Thymus (tissue), 11 donors: Measurements from ENCODE around the gene KCNT1. TPM values are rescaled to one million over a fixed set of nuclear protein-coding genes. Genes with fewer than 3 reads are reported as not detected.
"Not testable (repeated sequence)": the region's sequence is repeated elsewhere in the genome, so short reads cannot be mapped to it uniquely, and the experiment has no call there.

Experiments used
- DNase-seq, 9 donors: peaks; one replicate each; pipeline ENCODE4 v3.0.0-alpha.2; 2013; ENCODE audit warnings: low spot score in 9 of 9, low read depth in 6 of 9, missing footprints in 1 of 9
- H3K27ac ChIP-seq, 2 donors: one replicate each; pipeline ENCODE4 v1.5.1; 2013; ENCODE audit warnings: control low read depth in 1 of 2, low read depth in 1 of 2, low read length in 1 of 2, mild to moderate bottlenecking in 1 of 2, moderate library complexity in 1 of 2
- H3K27me3 ChIP-seq, 2 donors: one replicate each; pipeline ENCODE4 v1.5.1; 2013; ENCODE audit warnings: low read length in 1 of 2; ENCODE audit not compliant: control insufficient read depth in 2 of 2, insufficient read depth in 1 of 2
- H3K36me3 ChIP-seq, 2 donors: one replicate each; pipeline ENCODE4 v1.5.1; 2013; ENCODE audit warnings: low read length in 1 of 2, mild to moderate bottlenecking in 1 of 2, moderate library complexity in 1 of 2; ENCODE audit not compliant: control insufficient read depth in 2 of 2, insufficient read depth in 2 of 2
- H3K4me1 ChIP-seq, 2 donors: one replicate each; pipeline ENCODE4 v1.5.1; 2013; ENCODE audit warnings: low read length in 2 of 2; ENCODE audit not compliant: control insufficient read depth in 2 of 2, insufficient read depth in 2 of 2
- H3K4me3 ChIP-seq, 2 donors: one replicate each; pipeline ENCODE4 v1.5.1; 2013; ENCODE audit warnings: low read length in 2 of 2, control low read depth in 1 of 2, mild to moderate bottlenecking in 1 of 2
- H3K9me3 ChIP-seq, 2 donors: one replicate each; pipeline ENCODE4 v1.5.1; 2013; ENCODE audit warnings: low read length in 1 of 2, mild to moderate bottlenecking in 1 of 2; ENCODE audit not compliant: control insufficient read depth in 2 of 2, insufficient read depth in 1 of 2
- WGBS: extraction: QIAGEN DNeasy Blood & Tissue Kit; methylation state at CpG from one replicate; pipeline ENCODE4 v1.1.7; 2013; 5-methylcytosine and 5-hydroxymethylcytosine counted together
- polyA plus RNA-seq: library from polyadenylated mRNA; stranded (reverse); fragments of 200-250 nt; gene quantifications from one replicate; pipeline ENCODE4 v1.2.3, GENCODE V29; 2013
- total RNA-seq: library from RNA; stranded (reverse); fragments of 120-200 nt; gene quantifications from one replicate; pipeline ENCODE4 v1.2.4, GENCODE V29; 2013
- donor health status: healthy.

KCNT1 gene
- total and polyA plus RNA-seq, 2 donors: 0.05 to 0.25 TPM

- H3K36me3 ChIP-seq: no peaks in the 10 kb centered on the region
- H3K4me1 ChIP-seq: no peaks in the 10 kb centered on the region
- H3K27me3 ChIP-seq: peaks cover 0 to 2% of the 10 kb centered on the region in 2 donors
- 92% methylated on average over 41 of the region's 41 CpGs for whole genome bisulfite sequencing
- no peak overlapping the region for H3K4me3 ChIP-seq
- H3K27ac ChIP-seq: no peak overlapping the region
- no peak for DNase-seq
- peaks cover 0 to 1% of the 10 kb centered on the region in 2 donors for H3K9me3 ChIP-seq
Observed at GRCh38 chr9:135670721-135671590, 31.0 kb upstream of the KCNT1 start.

- Histone ChIP-seq H3K36me3 (no peaks in the 10 kb centered on the region), H3K27ac (no peak overlapping the region), H3K4me1 (no peaks in the 10 kb centered on the region), H3K9me3 (peaks cover 0 to 1% of the 10 kb centered on the region in 2 donors), H3K4me3 (no peak overlapping the region), H3K27me3 (peaks cover 0 to 2% of the 10 kb centered on the region in 2 donors)
- 60% methylated on average over 17 of the region's 17 CpGs for WGBS
- no peak for DNase-seq
Observed at GRCh38 chr9:135671591-135672041, 30.4 kb upstream of the KCNT1 start.

- DNase-seq: not testable (repeated sequence)
- 92% methylated on average over 7 of the region's 7 CpGs for WGBS
Observed at GRCh38 chr9:135672786-135673185, 29.2 kb upstream of the KCNT1 start.

GRCh38 chr9:135673941-135674340, 28.0 kb upstream of the KCNT1 start:
- H3K36me3 ChIP-seq: no peaks in the 10 kb centered on the region
- H3K4me3 ChIP-seq: no peak overlapping the region
- 83% methylated on average over 8 of the region's 8 CpGs for WGBS
- no peak overlapping the region for H3K27ac ChIP-seq
- no peaks in the 10 kb centered on the region for H3K27me3 ChIP-seq
- H3K9me3 ChIP-seq: peaks cover 0 to 1% of the 10 kb centered on the region in 2 donors
- no peaks in the 10 kb centered on the region for H3K4me1 ChIP-seq
- DNase-seq: no peak

More at GRCh38 chr9:135672786-135673185, 29.2 kb upstream of the KCNT1 start:
- H3K4me3 ChIP-seq, H3K4me1 ChIP-seq, H3K27me3 ChIP-seq, H3K9me3 ChIP-seq, H3K36me3 ChIP-seq, H3K27ac ChIP-seq: not testable (repeated sequence)

- no peak for DNase-seq
- Histone ChIP-seq H3K4me1 (no peaks in the 10 kb centered on the region), H3K36me3 (no peaks in the 10 kb centered on the region), H3K4me3 (no peak overlapping the region), H3K27me3 (no peaks in the 10 kb centered on the region), H3K27ac (no peak overlapping the region), H3K9me3 (peaks cover 0 to 1% of the 10 kb centered on the region in 2 donors)
- WGBS: 84% methylated on average over 10 of the region's 10 CpGs
Observed at GRCh38 chr9:135674977-135675376, 27.0 kb upstream of the KCNT1 start.

- Histone ChIP-seq H3K4me1 (no peaks in the 10 kb centered on the region), H3K4me3 (no peak overlapping the region), H3K27ac (no peak overlapping the region), H3K36me3 (no peaks in the 10 kb centered on the region), H3K9me3 (peaks cover 0 to 1% of the 10 kb centered on the region in 2 donors), H3K27me3 (no peaks in the 10 kb centered on the region)
- DNase-seq: no peak
- WGBS: 89% methylated on average over 13 of the region's 13 CpGs
Observed at GRCh38 chr9:135676891-135677290, 25.1 kb upstream of the KCNT1 start.

- no peaks in the 10 kb centered on the region for H3K4me1 ChIP-seq
- no peaks in the 10 kb centered on the region for H3K36me3 ChIP-seq
- H3K27ac ChIP-seq: no peak overlapping the region
- H3K9me3 ChIP-seq: peaks cover 0 to 1% of the 10 kb centered on the region in 2 donors
- WGBS: 90% methylated on average over 22 of the region's 22 CpGs
- H3K27me3 ChIP-seq: no peaks in the 10 kb centered on the region
- H3K4me3 ChIP-seq: no peak overlapping the region
- DNase-seq: no peak
Observed at GRCh38 chr9:135677641-135678168, 24.3 kb upstream of the KCNT1 start.

- H3K27ac ChIP-seq: no peak overlapping the region
- H3K27me3 ChIP-seq: no peaks in the 10 kb centered on the region
- no peaks in the 10 kb centered on the region for H3K4me1 ChIP-seq
- 94% methylated on average over 20 of the region's 20 CpGs for WGBS
- no peak for DNase-seq
- peaks cover 0 to 1% of the 10 kb centered on the region in 2 donors for H3K9me3 ChIP-seq
- no peak overlapping the region for H3K4me3 ChIP-seq
- no peaks in the 10 kb centered on the region for H3K36me3 ChIP-seq
Observed at GRCh38 chr9:135678236-135679017, 23.6 kb upstream of the KCNT1 start.

- DNase-seq: no peak
- peaks cover 0 to 1% of the 10 kb centered on the region in 2 donors for H3K9me3 ChIP-seq
- H3K4me3 ChIP-seq: no peak overlapping the region
- no peaks in the 10 kb centered on the region for H3K36me3 ChIP-seq
- no peak overlapping the region for H3K27ac ChIP-seq
- no peaks in the 10 kb centered on the region for H3K4me1 ChIP-seq
- H3K27me3 ChIP-seq: no peaks in the 10 kb centered on the region
- WGBS: 78% methylated on average over 16 of the region's 16 CpGs
Observed at GRCh38 chr9:135680056-135680455, 21.9 kb upstream of the KCNT1 start.
